IPS DF 19.7 (cell line): ENCODE measurements around the gene PPP5C.
"Not testable (repeated sequence)": the region's sequence is repeated elsewhere in the genome, so short reads cannot be mapped to it uniquely, and the experiment has no call there.

ENCODE experiments used
- DNase-seq: peaks from one replicate; pipeline ENCODE4 v3.0.0-alpha.2; 2013; ENCODE audit warnings: low read depth, low spot score

PPP5C gene

GRCh38 chr19:46385636-46386035 lies 38.7 kb downstream of the PPP5C start:
- DNase-seq = no peak

DNA sequence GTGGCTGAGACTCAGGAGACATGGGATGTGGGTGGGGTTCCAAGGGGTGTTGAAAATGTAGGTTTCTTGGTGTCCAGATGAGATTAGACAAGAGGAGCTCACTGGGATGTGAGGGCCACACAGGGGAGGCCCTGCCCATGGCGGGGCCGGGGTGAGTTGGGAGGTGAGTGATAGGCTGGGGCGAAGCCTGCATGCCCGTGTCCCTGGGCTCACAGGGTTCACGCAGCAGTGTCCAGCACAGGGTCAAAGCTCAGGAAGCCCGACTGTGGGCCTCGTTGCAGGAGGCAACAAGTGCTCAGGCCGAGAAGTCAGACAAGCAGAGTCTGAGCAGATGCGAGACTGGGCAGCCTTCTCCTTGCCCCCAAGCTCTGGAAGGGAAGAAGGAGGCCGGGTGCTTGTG lies 39.3 kb downstream of the PPP5C start:
- DNase-seq = no peak

- DNase-seq = no peak
These were observed 40.3 kb downstream of the PPP5C start for GRCh38 chr19:46386996-46387712.

DNA sequence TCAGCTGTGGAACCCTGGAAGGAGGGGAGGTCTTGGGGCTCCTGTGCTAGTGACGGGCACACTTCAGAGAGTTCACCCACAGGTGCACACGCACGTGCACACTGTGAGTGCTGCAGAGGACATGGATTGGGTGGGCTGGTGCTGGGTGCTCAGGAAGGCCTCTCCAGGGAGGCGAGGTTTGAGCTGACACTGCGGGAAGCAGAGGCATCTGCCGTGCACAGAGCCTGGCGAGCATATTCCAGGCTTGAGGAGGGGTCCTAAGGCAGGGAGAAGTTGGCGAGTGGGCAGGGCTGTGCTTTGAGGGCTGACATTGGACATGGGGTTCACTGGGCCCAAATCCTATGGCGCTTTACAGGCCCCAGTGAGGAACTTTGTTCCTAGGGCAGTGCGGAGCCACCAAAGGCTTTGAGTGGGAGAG lies 40.8 kb downstream of the PPP5C start:
- no peak for DNase-seq

GRCh38 chr19:46388311-46389095 lies 41.6 kb downstream of the PPP5C start:
- DNase-seq = no peak

GRCh38 chr19:46390121-46390858 lies 43.4 kb downstream of the PPP5C start:
- DNase-seq = no peak

DNA sequence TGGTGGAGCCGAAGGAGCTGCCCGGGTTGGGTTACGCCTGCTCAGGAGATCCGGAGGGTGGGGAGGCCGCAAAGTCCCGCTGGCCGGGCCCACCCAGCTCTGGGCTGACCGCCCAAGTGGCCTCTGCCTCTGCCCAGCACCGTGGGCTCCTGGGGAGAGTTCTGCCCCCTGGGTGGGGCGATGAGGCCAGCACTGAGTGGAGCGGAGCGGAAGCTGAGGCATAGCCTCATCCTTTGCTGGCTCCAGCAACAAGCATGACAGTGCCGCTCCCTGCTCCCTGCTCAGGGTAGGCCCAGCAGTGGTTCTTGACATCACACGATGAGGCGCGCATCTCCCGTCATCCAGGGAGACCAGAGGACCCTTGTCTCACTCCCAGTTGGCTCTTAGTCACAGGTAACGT lies 44.0 kb downstream of the PPP5C start:
- no peak for DNase-seq

DNA sequence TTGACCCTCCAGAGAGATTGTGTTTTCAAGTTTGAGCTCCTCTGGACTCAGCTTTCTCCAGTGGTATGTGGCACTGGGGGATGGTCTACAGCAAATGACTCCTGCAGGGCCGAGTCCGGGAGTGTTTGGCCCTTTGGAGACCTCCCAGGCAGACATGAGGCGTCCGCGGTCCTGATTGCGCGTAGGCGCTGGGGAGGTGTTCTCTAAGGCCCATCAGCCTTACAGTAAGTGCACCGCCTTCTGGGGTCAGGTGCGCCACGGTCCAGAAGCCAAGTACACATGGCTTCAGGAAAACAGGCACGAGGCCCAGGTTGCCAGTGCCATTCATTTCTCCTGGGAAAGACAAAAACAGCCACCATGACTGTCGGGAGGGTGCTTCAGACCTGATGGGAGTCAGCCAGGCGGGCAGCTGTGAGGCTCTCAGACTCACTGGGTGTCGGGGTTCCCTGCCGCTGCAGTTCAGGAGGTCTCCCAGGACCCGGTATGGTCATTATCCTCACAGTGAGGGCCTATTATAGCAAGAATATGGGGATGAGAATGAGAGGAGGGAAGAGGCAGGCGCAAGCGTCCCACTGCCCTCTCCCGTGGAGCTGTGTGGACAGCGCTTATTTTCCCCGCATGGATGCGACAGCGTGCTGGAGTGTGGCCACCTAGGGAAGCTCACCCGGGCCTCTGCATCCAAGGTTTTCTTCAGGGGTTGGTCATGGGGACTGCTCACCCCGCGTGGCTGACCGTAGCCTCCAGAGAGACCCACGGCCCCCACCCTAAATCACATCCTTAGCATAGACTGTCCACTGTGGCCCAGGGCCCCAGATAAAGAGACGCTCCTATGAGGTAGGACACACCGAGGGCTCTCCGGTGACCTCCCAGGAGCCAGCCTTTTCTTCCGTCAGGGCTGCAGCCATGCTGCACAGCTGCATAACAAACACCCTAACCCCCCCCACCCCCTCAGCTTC lies 44.7 kb downstream of the PPP5C start:
- no peak for DNase-seq

DNA sequence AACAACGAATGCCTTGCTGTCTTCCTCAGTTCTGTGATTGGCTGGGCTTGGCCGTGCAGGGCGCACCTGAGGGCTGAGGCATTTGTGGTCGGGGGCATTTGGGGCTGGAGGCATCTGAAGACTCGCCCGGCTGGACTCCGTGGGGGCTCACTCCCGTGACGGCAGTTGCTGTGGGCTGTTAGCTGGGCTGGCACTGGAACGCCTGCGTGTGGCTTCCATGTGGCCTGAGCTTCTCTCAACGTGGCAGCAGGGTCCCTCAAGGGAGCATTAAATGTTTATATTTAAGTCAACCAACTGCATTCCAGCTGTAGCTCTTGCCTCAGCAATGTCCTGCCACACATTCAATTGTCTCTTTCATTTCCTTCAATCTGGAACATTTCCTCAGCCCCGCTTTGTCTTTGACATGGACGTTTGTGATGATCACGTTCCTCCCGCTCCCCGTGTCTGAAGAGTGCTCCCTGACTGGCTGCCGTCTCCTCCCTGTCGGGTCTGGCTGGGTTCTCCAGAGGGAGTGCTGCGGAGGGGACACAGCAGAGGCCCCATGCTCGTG lies 45.4 kb downstream of the PPP5C start:
- no peak for DNase-seq

GRCh38 chr19:46392837-46393236 lies 46.0 kb downstream of the PPP5C start:
- no peak for DNase-seq

- no peak for DNase-seq
These were observed 46.8 kb downstream of the PPP5C start for GRCh38 chr19:46393456-46394401.

DNA sequence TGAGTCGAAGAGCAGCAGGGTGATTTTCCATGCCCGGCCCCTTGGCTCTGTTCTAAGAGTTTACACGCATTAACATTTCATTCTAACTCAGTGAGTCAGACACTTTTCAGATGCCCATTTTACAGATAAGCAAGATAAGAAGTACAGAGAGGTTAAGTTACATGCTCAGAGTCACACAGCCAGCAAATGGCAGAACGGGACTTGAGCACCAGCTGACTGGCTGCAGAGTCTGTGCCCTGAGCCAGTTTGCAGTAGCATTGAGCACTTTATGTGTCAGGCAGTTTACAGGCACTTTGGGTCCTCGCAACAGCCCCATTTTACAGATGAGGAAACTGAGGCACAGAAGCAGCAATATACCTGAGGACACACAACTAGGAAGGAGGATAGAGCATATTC lies 47.5 kb downstream of the PPP5C start:
- no peak for DNase-seq

DNA sequence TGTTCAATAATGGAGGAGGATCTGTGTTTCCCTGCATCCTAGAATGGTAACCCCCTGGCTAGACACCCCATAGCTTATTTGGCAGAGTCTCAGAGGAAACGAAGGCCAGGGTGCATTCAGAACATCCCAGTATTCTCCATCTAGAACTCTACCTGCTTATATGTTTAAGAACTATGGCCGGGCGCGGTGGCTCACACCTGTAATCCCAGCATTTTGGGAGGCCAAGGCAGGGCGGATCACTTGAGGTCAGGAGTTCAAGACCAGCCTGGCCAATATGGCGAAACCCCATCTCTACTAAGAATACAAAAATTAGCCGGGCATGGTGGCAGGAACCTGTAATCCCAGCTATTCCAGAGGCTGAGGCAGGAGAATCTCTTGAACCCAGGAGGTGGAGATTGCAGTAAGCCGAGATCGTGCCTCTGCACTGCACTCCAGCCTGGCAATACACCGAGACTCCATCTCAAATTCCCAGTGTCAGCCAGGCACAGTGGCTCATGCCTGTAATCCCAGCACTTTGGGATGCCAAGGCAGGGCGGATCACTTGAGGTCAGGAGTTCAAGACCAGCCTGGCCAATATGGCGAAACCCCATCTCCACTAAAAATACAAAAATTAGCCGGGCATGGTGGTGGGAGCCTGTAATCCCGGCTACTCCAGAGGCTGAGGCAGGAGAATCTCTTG lies 51.1 kb downstream of the PPP5C start:
- not testable (repeated sequence) for DNase-seq

DNA sequence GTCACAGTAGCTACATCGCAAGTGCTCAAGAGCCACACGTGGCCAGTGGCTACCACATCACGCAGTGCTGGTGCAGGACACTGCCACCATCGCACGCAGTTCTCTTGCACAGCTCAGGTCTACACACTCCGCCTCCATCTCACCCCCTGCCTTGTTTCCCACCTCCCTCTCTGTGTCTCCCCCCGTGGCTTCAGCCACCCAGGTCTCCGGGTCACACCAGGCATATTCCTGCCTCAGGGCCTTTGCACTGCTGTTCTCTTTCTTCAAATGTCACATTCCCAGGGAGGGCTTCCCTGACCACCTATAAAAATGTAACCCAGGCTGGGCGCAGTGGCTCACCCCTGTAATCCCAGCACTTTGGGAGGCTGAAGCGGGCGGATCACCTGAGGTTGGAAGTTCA lies 55.8 kb downstream of the PPP5C start:
- DNase-seq = no peak

GRCh38 chr19:46404055-46404752 lies 57.3 kb downstream of the PPP5C start:
- no peak for DNase-seq

DNA sequence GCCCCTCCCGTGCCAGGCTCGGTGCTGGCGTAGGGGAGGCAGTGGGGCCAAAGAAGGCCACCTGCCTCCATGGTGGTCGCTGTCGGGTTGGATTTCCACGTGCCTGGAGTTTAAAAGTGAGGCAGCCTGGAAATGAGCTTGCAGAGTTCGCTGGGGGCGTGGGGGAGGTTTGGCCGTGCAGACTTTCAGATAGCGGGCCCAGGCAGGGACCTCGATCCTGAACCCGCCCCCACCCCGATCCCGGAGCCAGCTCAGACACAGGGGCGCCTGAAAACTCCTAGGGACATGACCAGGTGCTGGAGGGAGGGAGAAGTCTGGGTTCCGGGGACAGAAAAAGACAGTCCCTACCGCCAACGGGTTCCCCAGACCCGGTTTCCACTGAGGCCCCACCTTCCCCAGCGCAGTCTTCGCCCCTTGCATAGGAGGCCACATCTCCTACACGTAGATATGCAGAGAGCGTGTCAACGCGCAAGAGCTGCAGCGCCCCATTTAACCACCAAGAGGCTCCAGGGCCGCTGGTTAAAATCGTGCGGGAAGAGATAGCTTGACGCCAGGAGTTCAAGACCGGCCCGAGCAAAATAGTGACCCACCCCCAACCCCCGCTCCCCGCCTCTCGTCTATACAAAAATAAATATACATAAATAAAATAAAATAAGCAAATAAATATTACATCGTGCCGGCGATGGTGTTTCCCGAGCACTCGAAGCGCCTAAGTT lies 58.0 kb downstream of the PPP5C start:
- DNase-seq = no peak

GRCh38 chr19:46406976-46407375 lies 60.1 kb downstream of the PPP5C start:
- DNase-seq = no peak
